HepG2 (cell line): Measurements from ENCODE around the gene KMT2B. TPM values are rescaled to one million over a fixed set of nuclear protein-coding genes. Genes with fewer than 3 reads are reported as not detected.

Source experiments
- ATAC-seq: fragments of 200-7000 bp; cut with Tn5 transposase; 3 replicates; pipeline ENCODE4 v1.9.1; 2020; ENCODE audit warnings: mild to moderate bottlenecking, moderate library complexity
- BruUV-seq: library from RNA; stranded (reverse); fragments of 400-500 nt; replicated peaks from 2 replicates; lab custom pipeline; 2021; lab: Mats Ljungman, UMichigan
- CTCF ChIA-PET: fragments of 300-600 bp; formaldehyde crosslinking; extraction: SDS; loops from one replicate; lab custom pipeline; 2021; ENCODE audit warnings: low total read pairs, inconsistent platforms, low intra/inter-chr PET ratio; lab: Yijun Ruan, JAX
- POLR2A ChIA-PET: fragments of 350-600 bp; sonication (Branson Sonifier 250); formaldehyde crosslinking; loops from one replicate; lab custom pipeline; 2020; ENCODE audit warnings: antibody characterized with exemption, inconsistent platforms; lab: Yijun Ruan, JAX
- DNase-seq: peaks from one replicate; pipeline ENCODE4 v3.0.0-alpha.2; 2015; ENCODE audit warnings: low spot score
- FAIRE-seq: peaks from 3 replicates; lab custom pipeline; 2011; peaks lifted over from hg19 to GRCh38; lab: Jason Lieb, UNC
- H2AFZ ChIP-seq: one replicate; pipeline ENCODE4 v1.6.1; 2011; ENCODE audit warnings: low read length, inconsistent platforms
- H3K27ac ChIP-seq: fragments of 300-600 bp; 3 replicates; pipeline ENCODE4 v1.8.0; 2011; ENCODE audit warnings: mixed run types, mild to moderate bottlenecking, mixed read lengths, low read length, inconsistent platforms; ENCODE audit not compliant: insufficient read depth; ENCODE audit errors: extremely low read length
- H3K27me3 ChIP-seq, 2 experiments: fragments of 200-600 bp in 1 of 2; 2 replicates in 1 of 2; 3 replicates in 1 of 2; pipeline versions ENCODE4 v1.6.0 to v1.8.0; 2011; ENCODE audit warnings: low read length in 2 of 2, mild to moderate bottlenecking in 2 of 2, moderate library complexity in 2 of 2, inconsistent platforms in 1 of 2; ENCODE audit not compliant: insufficient read depth in 2 of 2, control insufficient read depth in 1 of 2
- H3K36me3 ChIP-seq, 2 experiments: fragments of 200-600 bp in 1 of 2; replicated peaks in 1 of 2; 2 replicates in 1 of 2; 3 replicates in 1 of 2; pipeline versions ENCODE4 v1.5.1 to v1.8.0; 2011; ENCODE audit warnings: low read length in 2 of 2, inconsistent platforms in 1 of 2; ENCODE audit not compliant: insufficient read depth in 2 of 2, control insufficient read depth in 1 of 2
- H3K4me1 ChIP-seq: 2 replicates; pipeline ENCODE4 v1.5.1; 2012; ENCODE audit warnings: low read length, inconsistent platforms; ENCODE audit not compliant: insufficient read depth
- H3K4me2 ChIP-seq: 2 replicates; pipeline ENCODE4 v1.6.0; 2011; ENCODE audit warnings: low read depth, low read length, inconsistent platforms
- H3K4me3 ChIP-seq, 3 experiments: fragments of 200-600 bp in 1 of 3; sonication (generic), shearing (Covaris generic) in 1 of 3; replicated peaks in 1 of 3; 2 replicates each; pipeline ENCODE4 v1.5.1; 2011 to 2016; ENCODE audit warnings: low read length in 3 of 3, inconsistent platforms in 2 of 3, low read depth in 2 of 3, mild to moderate bottlenecking in 2 of 3, control low read depth in 1 of 3, mixed read lengths in 1 of 3; ENCODE audit not compliant: insufficient read depth in 1 of 3
- H3K79me2 ChIP-seq: one replicate; pipeline ENCODE4 v1.6.1; 2011; ENCODE audit warnings: low read length, inconsistent platforms; ENCODE audit not compliant: insufficient read depth
- H3K9ac ChIP-seq: 2 replicates; pipeline ENCODE4 v1.6.0; 2011; ENCODE audit warnings: mild to moderate bottlenecking, low read depth, low read length, inconsistent platforms; ENCODE audit not compliant: insufficient read depth
- H3K9me3 ChIP-seq: 2 replicates; pipeline ENCODE4 v1.5.1; 2012; ENCODE audit warnings: mild to moderate bottlenecking, low read length
- H4K20me1 ChIP-seq: 2 replicates; pipeline ENCODE4 v1.6.0; 2011; ENCODE audit warnings: inconsistent platforms, mild to moderate bottlenecking, low read length, moderate library complexity; ENCODE audit not compliant: insufficient read depth
- AGO2 ChIP-seq: fragments of 200-400 bp; formaldehyde crosslinking; optimal IDR thresholded peaks from 2 replicates; pipeline ENCODE3; 2017; ENCODE audit warnings: mild to moderate bottlenecking, low read depth, low read length, moderate library complexity
- NCOA1 ChIP-seq: sonication (generic); formaldehyde crosslinking; IDR thresholded peaks from 2 replicates; pipeline ENCODE4 v1.9.0; 2021; ENCODE audit warnings: missing genetic modification reagents
- POLR2A ChIP-seq, 2 experiments: IDR thresholded peaks; 2 replicates each; pipeline ENCODE4 v1.6.1; 2011; ENCODE audit warnings: low read depth in 2 of 2, low read length in 2 of 2, mild to moderate bottlenecking in 1 of 2, moderate library complexity in 1 of 2; ENCODE audit not compliant: insufficient read depth in 1 of 2
- RBFOX2 ChIP-seq: fragments of 200-400 bp; formaldehyde crosslinking; IDR thresholded peaks from 2 replicates; pipeline ENCODE4 v1.6.1; 2017; ENCODE audit warnings: low read depth, mild to moderate bottlenecking, low read length
- RFX1 ChIP-seq: fragments of 450-650 bp; IDR thresholded peaks from 2 replicates; pipeline ENCODE4 v1.6.1; 2017
- ZSCAN20 ChIP-seq: sonication (generic); formaldehyde crosslinking; IDR thresholded peaks from 2 replicates; pipeline ENCODE4 v1.4.0; 2020; ENCODE audit warnings: missing genetic modification reagents, mild to moderate bottlenecking, borderline replicate concordance
- WGBS: methylation state at CpG from one replicate; pipeline ENCODE4 v1.1.6; 2017; ENCODE audit warnings: low lambda C conversion rate; 5-methylcytosine and 5-hydroxymethylcytosine counted together
- in situ Hi-C: cut with HindIII; loops from 2 replicates; pipeline ENCODE4 v1.10.0; 2017; ENCODE audit warnings: low pct_unique_long_range_greater_than_20kb; ENCODE audit not compliant: extremely low pct_ligation_motif_present
- intact Hi-C: fragments of 100-400 bp; cut with micrococcal nuclease; formaldehyde crosslinking; loops from one replicate; pipeline ENCODE4 v1.10.0; 2022; ENCODE audit not compliant: unreplicated experiment
- polyA plus RNA-seq, 8 experiments: library from polyadenylated mRNA; depleted of rRNA in 3 of 8; stranded (reverse) in 7 of 8; unstranded in 1 of 8; fragments of >200 nt; fragmentation: Illumina TruSeq in 4 of 8; extraction: Trizol in 4 of 8; gene quantifications; 2 replicates each; pipeline versions ENCODE4 v1.2.1 to v1.2.3, GENCODE V29; 2011 to 2016; ENCODE audit warnings: low read depth in 4 of 8, missing spikeins in 1 of 8, mixed read lengths in 1 of 8; ENCODE audit not compliant: insufficient read depth in 1 of 8
- total RNA-seq, 5 experiments: library from RNA; depleted of rRNA; stranded (reverse); fragments of >200 nt; fragmentation: Illumina TruSeq; extraction: Trizol; gene quantifications; 2 replicates each; pipeline ENCODE4 v1.2.3, GENCODE V29; 2016; ENCODE audit warnings: low read depth in 1 of 5
- TF ChIP-seq, protein P1 (sequence below): sonication (generic); formaldehyde crosslinking; IDR thresholded peaks from 2 replicates; pipeline ENCODE4 v1.4.0; 2020; ENCODE audit warnings: low read depth, mild to moderate bottlenecking, missing genetic modification reagents

Gene KMT2B
- total and polyA plus RNA-seq, 2 of the 13 experiments (the other 11 are each of a cell fraction or from before 2014, with no cell fraction given), result 6.2 to 16.9 TPM

DNA sequence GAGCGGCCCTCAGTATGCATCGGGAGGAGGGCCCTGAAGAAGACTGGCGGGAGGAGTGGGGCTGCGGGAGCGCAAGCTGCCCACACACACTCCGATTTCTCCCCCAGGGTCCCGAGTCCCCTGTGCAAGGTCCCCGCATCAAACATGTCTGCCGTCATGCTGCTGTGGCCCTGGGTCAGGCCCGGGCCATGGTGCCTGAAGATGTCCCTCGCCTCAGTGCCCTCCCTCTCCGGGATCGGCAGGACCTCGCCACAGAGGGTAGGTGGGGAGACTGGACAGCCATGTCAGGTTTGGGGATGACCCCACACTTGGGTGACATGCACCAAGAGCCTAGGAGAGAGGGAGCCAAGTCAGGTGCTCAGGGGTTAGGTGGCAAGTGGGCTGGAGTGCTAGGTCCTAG is 4.7 kb downstream of the KMT2B start:
- peaks cover 21% of the 10 kb centered on the region for H3K79me2 ChIP-seq
- H3K27me3 ChIP-seq, result no peaks in the 10 kb centered on the region
- no peak overlapping the region for H3K9ac ChIP-seq
- H3K27ac ChIP-seq, result no peak overlapping the region
- H3K4me2 ChIP-seq, result no peak overlapping the region
- no peak overlapping the region for H3K4me3 ChIP-seq
- H3K36me3 ChIP-seq, result peaks cover 43 to 67% of the 10 kb centered on the region in 2 experiments
- DNase-seq (no peak), ATAC-seq (no peak), FAIRE-seq (no peak)
- peaks cover 8% of the 10 kb centered on the region for H4K20me1 ChIP-seq
- no peak overlapping the region for H2AFZ ChIP-seq
- in situ Hi-C loops (no loop called here), intact Hi-C loops (no loop called here)
- peak; percentile 41 for TF ChIP-seq RBFOX2
- TF ChIP-seq AGO2, result peak; percentile 47
- TF ChIP-seq RFX1, result no peak
- BruUV-seq, result no TSS peak
- peaks cover 10% of the 10 kb centered on the region for H3K4me1 ChIP-seq
- ChIA-PET CTCF (no interaction called here), POLR2A (interaction anchor here (4.6 kb wide), 1 partner anchor 17 kb away, joined by 69 read pairs; no protein-coding TSS in a partner anchor)
- H3K9me3 ChIP-seq, result no peaks in the 10 kb centered on the region
- WGBS, result over 99% methylated on average over 14 of the region's 14 CpGs

DNA sequence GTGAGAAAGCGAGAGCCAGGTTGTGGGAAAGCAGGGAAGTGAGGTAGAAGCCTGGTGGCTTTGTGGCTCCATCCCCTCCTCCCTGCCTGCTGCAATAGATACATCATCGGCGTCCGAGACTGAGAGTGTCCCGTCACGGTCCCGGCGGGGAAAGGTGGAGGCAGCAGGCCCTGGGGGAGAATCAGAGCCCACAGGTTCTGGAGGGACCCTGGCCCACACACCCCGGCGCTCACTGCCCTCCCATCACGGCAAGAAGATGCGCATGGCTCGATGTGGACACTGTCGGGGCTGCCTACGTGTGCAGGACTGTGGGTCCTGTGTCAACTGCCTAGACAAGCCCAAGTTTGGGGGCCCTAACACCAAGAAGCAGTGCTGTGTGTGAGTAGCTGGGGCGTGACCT is 5.1 kb downstream of the KMT2B start:
- POLR2A ChIA-PET, result interaction anchor here (1.1 kb wide), 1 partner anchor 15 kb away, joined by 3 read pairs; no protein-coding TSS in a partner anchor

More for the DNA sequence above, 5.1 kb downstream of the KMT2B start:
- in situ Hi-C loops (no loop called here), intact Hi-C loops (no loop called here)
- no peaks in the 10 kb centered on the region for H3K27me3 ChIP-seq
- H3K4me1 ChIP-seq, result peaks cover 10% of the 10 kb centered on the region
- peaks cover 21% of the 10 kb centered on the region for H3K79me2 ChIP-seq
- H3K4me3 ChIP-seq, result no peak overlapping the region
- H2AFZ ChIP-seq, result no peak overlapping the region
- WGBS, result 96% methylated on average over 11 of the region's 16 CpGs
- no peak overlapping the region for H3K4me2 ChIP-seq
- H3K9me3 ChIP-seq, result no peaks in the 10 kb centered on the region
- H3K36me3 ChIP-seq, result peaks cover 48 to 72% of the 10 kb centered on the region in 2 experiments
- ATAC-seq (no peak), FAIRE-seq (no peak), DNase-seq (no peak)
- peaks cover 8% of the 10 kb centered on the region for H4K20me1 ChIP-seq
- no peak overlapping the region for H3K27ac ChIP-seq
- no TSS peak for BruUV-seq
- no peak overlapping the region for H3K9ac ChIP-seq
- CTCF ChIA-PET, result no interaction called here
- TF ChIP-seq POLR2A (IDR thresholded peaks at IDR 0.05; ENCODE audit: insufficient read depth in 1 of 2, low read depth in 2 of 2, low read length in 2 of 2), result 0 out of 4 replicates have a peak, but pooled peaks of 1 of the 2 experiments have one; percentile 16
- TF ChIP-seq, protein P1, sequence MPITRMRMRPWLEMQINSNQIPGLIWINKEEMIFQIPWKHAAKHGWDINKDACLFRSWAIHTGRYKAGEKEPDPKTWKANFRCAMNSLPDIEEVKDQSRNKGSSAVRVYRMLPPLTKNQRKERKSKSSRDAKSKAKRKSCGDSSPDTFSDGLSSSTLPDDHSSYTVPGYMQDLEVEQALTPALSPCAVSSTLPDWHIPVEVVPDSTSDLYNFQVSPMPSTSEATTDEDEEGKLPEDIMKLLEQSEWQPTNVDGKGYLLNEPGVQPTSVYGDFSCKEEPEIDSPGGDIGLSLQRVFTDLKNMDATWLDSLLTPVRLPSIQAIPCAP (CRISPR knock-in tag), result no peak
- no peak for TF ChIP-seq NCOA1 (CRISPR knock-in tag)
- TF ChIP-seq ZSCAN20 (CRISPR knock-in tag), result no peak
- TF ChIP-seq AGO2, result peak; percentile 42
